HG03060 (cell line): Measurements from ENCODE around the gene PRSS23.
"Not testable (repeated sequence)": the region's sequence is repeated elsewhere in the genome, so short reads cannot be mapped to it uniquely, and the experiment has no call there.

Experiments
- ATAC-seq: cut with Tn5 transposase; IDR thresholded peaks from one replicate; pipeline ENCODE4 v1.9.1; 2021; ENCODE audit warnings: low read depth, moderate number of reproducible peaks; ENCODE audit not compliant: unreplicated experiment

Gene PRSS23, protein sequence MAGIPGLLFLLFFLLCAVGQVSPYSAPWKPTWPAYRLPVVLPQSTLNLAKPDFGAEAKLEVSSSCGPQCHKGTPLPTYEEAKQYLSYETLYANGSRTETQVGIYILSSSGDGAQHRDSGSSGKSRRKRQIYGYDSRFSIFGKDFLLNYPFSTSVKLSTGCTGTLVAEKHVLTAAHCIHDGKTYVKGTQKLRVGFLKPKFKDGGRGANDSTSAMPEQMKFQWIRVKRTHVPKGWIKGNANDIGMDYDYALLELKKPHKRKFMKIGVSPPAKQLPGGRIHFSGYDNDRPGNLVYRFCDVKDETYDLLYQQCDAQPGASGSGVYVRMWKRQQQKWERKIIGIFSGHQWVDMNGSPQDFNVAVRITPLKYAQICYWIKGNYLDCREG

DNA sequence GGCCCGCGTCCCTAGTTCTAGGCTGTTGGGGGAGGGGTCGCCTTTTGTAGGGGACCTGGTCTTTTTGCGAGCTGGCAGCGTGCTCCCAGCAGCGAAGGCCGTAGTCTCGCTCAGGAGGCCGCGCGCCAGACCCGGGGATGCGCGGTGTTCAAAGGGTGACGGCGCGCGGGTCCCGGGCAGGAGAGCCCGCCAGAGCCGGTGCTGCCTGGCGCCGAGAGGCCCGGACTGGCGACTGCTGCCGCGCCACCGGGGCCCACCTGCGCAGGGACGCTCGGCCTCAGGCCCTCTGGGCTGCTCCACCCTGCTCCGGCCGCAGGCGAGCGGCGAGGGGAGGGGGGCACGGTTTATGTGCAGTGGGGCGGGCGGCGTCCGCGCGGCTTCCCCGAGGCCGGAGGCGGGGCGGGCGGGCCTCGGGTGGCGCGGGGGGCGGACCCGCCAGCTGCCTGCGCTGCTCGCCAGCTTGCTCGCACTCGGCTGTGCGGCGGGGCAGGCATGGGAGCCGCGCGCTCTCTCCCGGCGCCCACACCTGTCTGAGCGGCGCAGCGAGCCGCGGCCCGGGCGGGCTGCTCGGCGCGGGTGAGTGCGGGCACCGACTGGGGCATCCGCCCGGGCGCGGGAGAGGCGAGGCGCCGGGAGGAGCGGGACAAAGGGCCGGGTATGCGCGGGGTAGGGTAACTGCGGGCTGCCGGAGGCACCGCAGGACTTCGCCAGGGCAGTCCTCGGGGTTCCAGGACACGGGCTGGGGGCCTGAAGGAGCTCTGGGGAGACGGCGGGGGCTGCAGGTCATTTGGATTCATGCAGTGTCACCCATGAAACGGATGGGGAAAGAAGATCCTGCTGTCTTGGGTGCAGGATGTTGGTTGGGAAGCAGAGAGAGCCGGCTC is at the start of gene PRSS23:
TSS of gene PRSS23 (plus strand) at position 467 of the 884 bp plus-strand sequence. CDS start 7,102 bp downstream, outside the sequence.
- ATAC-seq = no peak

GRCh38 chr11:86753459-86753858 is 46.9 kb upstream of the PRSS23 start:
- no peak for ATAC-seq

DNA sequence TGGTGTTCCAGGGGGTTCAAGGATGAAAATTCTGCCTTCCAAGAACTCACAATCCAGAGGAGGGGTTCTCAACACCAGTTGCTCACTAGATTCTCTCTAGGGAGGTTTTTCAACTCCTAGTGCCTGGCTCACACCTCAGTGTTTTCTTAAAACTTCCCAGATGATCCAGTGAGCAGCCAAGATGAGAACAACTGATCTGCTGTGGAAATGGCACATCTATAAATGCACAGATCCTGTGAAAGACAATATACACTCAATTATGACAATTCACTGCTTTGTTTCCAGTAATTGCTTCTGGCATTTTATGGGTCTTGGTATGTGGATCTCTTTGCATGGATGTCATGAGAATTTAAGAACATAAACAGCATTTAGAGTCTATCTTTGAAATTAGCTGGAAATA is 45.2 kb upstream of the PRSS23 start:
- no peak for ATAC-seq

- no peak for ATAC-seq
Measured at GRCh38 chr11:86758171-86758570, 42.2 kb upstream of the PRSS23 start.

- no peak for ATAC-seq
Measured at GRCh38 chr11:86760577-86760976, 39.8 kb upstream of the PRSS23 start.

GRCh38 chr11:86761978-86762377 is 38.4 kb upstream of the PRSS23 start:
- no peak for ATAC-seq

DNA sequence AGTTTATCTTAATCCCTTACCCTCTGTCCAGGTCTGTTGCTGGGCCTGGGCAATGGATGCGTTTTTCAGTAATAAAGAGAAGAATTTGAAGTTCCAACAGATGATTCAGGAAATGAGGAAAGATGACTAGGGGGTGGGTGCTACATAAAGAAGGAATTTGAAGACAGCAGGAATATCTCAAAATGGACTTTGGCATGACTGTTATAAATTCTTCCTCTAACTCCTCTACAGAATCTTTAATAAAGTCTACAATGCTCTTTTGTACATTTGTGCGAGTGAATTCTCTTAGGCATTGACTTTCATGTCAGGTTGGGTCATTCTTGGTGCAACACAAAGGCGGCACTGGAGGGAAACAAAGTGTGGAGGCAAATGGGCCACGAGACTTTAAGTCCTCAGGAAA is 35.1 kb upstream of the PRSS23 start:
- ATAC-seq = no peak

DNA sequence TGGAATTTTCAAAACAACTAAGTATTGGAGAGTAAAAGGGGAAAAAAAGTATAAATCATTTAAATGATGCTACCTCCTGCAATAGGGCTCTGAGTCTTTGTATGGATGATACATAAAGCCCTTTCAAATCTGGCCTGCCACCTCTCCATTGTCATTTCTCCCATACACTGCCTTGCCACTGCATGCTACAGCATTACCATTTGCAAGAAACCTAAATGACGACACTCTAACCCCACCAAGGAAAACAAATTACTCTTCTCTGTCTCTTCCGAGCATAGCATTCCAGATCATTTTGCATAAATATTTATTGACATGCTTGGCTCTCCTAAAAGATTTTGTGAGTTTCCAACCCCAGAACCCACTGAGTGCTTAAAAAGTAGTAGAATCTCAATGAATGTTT is 34.5 kb upstream of the PRSS23 start:
- no peak for ATAC-seq

DNA sequence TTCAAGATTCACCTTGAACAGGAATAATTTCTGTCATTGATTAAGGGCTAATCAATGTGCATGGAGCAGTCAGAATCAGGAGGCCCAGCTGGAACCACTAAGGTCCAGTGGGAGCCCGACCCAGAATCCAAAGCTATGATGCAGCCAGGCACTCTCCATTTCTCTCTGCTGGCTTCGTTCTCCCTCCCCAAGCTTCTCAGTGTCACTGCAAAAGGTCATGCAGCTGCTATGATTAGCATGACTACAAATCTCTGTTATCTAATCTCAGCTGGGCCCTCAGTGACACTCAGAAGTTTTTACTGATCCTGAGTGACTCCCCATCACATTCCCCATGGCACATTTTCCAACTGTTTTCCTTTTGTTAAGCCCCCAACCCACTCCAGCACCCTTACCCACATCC is 31.1 kb upstream of the PRSS23 start:
- ATAC-seq = no peak

DNA sequence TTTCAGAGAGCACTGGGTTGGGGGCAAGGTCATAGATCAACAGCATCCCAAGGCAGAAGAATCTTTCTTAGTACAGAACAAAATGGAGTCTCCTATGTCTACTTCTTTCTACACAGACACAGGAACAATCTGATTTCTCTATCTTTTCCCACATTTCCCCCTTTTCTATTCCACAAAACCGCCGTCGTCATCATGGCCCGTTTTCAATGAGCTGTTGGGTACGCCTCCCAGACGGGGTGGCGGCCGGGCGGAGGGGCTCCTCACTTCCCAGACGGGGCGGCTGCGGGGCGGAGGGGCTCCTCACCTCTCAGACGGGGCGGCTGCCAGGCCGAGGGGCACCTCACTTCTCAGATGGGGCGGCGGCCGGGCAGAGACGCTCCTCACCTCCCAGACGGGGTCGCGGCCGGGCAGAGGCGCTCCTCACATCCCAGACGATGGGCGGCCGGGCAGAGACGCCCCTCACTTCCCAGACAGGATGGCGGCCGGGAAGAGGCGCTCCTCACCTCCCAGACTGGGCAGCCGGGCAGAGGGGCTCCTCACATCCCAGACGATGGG is 29.8 kb upstream of the PRSS23 start:
- not testable (repeated sequence) for ATAC-seq

GRCh38 chr11:86772999-86773398 is 27.3 kb upstream of the PRSS23 start:
- ATAC-seq = no peak

GRCh38 chr11:86773513-86774252 is 26.7 kb upstream of the PRSS23 start:
- no peak for ATAC-seq

DNA sequence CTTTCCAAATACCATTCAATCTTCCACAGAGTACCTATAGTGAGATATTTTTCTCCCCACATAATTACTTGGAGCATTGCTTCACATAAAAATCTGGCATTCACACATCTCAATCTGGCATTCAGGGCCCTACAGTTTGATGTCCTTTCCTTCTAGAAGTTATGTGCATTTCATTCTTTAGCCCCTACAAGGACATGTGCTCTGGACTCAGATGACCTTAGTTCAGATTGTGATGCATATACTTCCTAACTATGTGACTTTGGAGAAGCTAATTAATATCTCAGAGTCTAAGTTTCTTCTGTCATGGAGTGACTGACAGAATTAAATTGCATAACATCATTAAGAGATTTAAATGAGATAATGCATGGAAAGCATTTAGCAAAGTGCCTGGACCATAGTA is 25.9 kb upstream of the PRSS23 start:
- no peak for ATAC-seq

- no peak for ATAC-seq
Measured at GRCh38 chr11:86775361-86775760, 25.0 kb upstream of the PRSS23 start.

DNA sequence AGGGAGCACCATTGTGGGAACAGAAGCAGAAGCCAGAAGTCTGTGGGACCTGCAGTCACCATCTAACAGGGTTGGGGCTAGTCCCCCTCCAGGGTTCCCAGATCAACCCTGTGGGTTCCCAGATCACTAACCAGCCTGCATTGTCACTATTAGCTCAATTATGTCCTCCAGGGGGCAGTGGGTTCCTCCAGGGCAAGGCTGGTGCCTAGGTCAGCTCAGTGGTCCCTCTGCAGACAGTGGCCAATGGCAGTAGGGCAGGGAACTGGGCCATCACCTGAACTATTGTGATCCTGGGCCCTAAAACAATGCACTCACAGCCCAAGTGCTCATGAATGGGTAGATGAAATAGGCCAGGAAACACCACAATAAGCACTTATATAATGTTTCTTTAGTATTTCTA is 18.8 kb upstream of the PRSS23 start:
- ATAC-seq = no peak

- ATAC-seq = no peak
Measured at GRCh38 chr11:86782742-86783141, 17.6 kb upstream of the PRSS23 start.

- ATAC-seq = no peak
Measured at GRCh38 chr11:86783661-86784060, 16.7 kb upstream of the PRSS23 start.

DNA sequence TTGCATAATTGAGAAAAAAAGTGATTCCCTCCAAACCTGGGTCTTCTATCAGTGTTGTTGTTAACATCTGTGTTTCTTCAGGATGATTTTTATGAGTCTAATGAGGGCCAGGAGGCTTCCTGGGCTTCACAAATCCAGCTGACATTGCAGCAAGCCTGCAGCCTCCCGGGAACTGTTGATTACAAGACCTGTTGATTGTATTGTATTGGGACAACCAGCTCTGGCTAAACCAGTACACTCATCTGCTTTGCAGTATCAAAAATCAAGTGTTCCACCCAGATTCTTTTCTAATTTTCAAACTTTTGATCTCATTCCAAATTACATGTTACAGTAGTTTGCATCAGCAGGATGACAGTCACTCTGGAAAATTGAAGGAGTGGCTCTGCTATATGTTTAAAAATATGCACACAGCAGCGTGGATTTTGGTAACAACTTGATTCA is 16.1 kb upstream of the PRSS23 start:
- ATAC-seq = no peak

GRCh38 chr11:86785576-86785975 is 14.8 kb upstream of the PRSS23 start:
- ATAC-seq = no peak

DNA sequence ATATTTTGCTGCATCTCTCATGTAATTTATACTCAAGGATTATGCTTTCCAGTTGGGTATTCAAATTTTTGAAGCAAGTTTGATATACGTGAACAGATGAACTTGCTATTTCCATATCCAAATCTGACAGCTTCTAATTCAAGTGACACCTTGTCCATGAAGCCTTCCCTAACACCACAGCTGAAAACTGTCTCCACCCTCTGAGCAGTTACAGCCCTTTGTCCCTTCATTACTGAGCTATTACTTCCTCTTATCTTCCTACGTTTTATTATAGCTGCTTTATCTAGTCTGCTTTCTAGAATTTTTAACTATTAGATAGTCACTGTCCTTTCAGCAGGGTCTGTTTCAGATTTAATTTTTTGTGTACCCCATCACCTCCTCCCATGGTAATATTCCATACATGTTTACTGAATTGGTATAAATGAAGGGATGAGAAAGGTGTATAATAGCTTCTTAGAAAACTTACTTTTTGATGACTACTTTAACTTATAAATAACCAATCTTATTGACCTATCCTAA is 13.3 kb upstream of the PRSS23 start:
- no peak for ATAC-seq
